GM23338 (cell line): ENCODE data around the gene EXOC3L2. TPM values are rescaled to one million over a fixed set of nuclear protein-coding genes. Genes with fewer than 3 reads are reported as not detected.

Experiments
- ATAC-seq: fragments of 200-7000 bp; cut with Tn5 transposase; 3 replicates; pipeline ENCODE4 v1.9.1; 2020
- DNase-seq: peaks from one replicate; pipeline ENCODE4 v3.0.0-alpha.2; 2015; ENCODE audit warnings: low spot score
- H2AFZ ChIP-seq: fragments of 200-600 bp; sonication (generic); 2 replicates; pipeline ENCODE4 v1.8.0; 2016; ENCODE audit warnings: antibody characterized with exemption, mild to moderate bottlenecking, moderate library complexity
- H3F3A ChIP-seq: fragments of 200-600 bp; sonication (generic); replicated peaks from 2 replicates; pipeline ENCODE4 v1.8.0; 2017; ENCODE audit warnings: antibody characterized with exemption, mixed run types, low read depth
- H3K27ac ChIP-seq: fragments of 200-600 bp; sonication (generic); 2 replicates; pipeline ENCODE4 v1.6.1; 2016; ENCODE audit warnings: low read depth
- H3K27me3 ChIP-seq: fragments of 200-600 bp; sonication (generic); 2 replicates; pipeline ENCODE4 v1.8.0; 2016; ENCODE audit warnings: mild to moderate bottlenecking, mixed run types, moderate library complexity; ENCODE audit not compliant: insufficient read depth
- H3K36me3 ChIP-seq: fragments of 200-600 bp; sonication (generic); 2 replicates; pipeline ENCODE4 v1.8.0; 2016; ENCODE audit warnings: mild to moderate bottlenecking; ENCODE audit not compliant: insufficient read depth
- H3K4me1 ChIP-seq: fragments of 200-600 bp; sonication (generic); 2 replicates; pipeline ENCODE4 v1.8.0; 2016; ENCODE audit warnings: mild to moderate bottlenecking, moderate library complexity; ENCODE audit not compliant: insufficient read depth
- H3K4me2 ChIP-seq: fragments of 200-600 bp; sonication (generic); 2 replicates; pipeline ENCODE4 v1.7.1; 2017; ENCODE audit warnings: mixed run types
- H3K4me3 ChIP-seq: fragments of 200-600 bp; sonication (generic); 2 replicates; pipeline ENCODE4 v1.6.1; 2016; ENCODE audit warnings: mixed run types
- H3K79me2 ChIP-seq: fragments of 200-600 bp; sonication (generic); replicated peaks from 2 replicates; pipeline ENCODE4 v1.8.0; 2017; ENCODE audit warnings: mild to moderate bottlenecking; ENCODE audit not compliant: insufficient read depth
- H3K9me2 ChIP-seq: fragments of 200-600 bp; sonication (generic); 2 replicates; pipeline ENCODE4 v1.8.0; 2017; ENCODE audit not compliant: insufficient read depth
- H4K20me1 ChIP-seq: fragments of 200-600 bp; sonication (generic); replicated peaks from 2 replicates; pipeline ENCODE4 v1.8.0; 2017; ENCODE audit warnings: mild to moderate bottlenecking; ENCODE audit not compliant: insufficient read depth
- H3K27ac Mint-ChIP-seq: 2 replicates; pipeline ENCODE4 v1.8.0; 2020; ENCODE audit warnings: inconsistent platforms, mild to moderate bottlenecking, moderate library complexity, mixed read lengths
- H3K27me3 Mint-ChIP-seq: 3 replicates; pipeline ENCODE4 v1.8.0; 2022; ENCODE audit warnings: low read depth, mild to moderate bottlenecking, moderate library complexity, mixed read lengths, inconsistent platforms; ENCODE audit not compliant: insufficient read depth, poor library complexity
- H3K36me3 Mint-ChIP-seq: 3 replicates; pipeline ENCODE4 v1.8.0; 2021; ENCODE audit warnings: low read depth, mild to moderate bottlenecking, inconsistent platforms, moderate library complexity, mixed read lengths
- H3K4me1 Mint-ChIP-seq: 3 replicates; pipeline ENCODE4 v1.8.0; 2020; ENCODE audit warnings: mild to moderate bottlenecking, inconsistent platforms, mixed read lengths
- H3K4me3 Mint-ChIP-seq: 3 replicates; pipeline ENCODE4 v1.8.0; 2021; ENCODE audit warnings: moderate library complexity, mild to moderate bottlenecking, inconsistent platforms, mixed read lengths
- H3K9me3 Mint-ChIP-seq: 3 replicates; pipeline ENCODE4 v1.8.0; 2020; ENCODE audit warnings: moderate library complexity, mild to moderate bottlenecking, inconsistent platforms, mixed read lengths
- CREB1 ChIP-seq: fragments of 250-450 bp; sonication (Bioruptor Pico); IDR thresholded peaks from 2 replicates; pipeline ENCODE4 v1.5.0; 2020; ENCODE audit warnings: low read depth, mild to moderate bottlenecking, moderate library complexity
- EZH2 ChIP-seq: fragments of 200-600 bp; sonication (generic); IDR thresholded peaks from one replicate; pipeline ENCODE4 v1.8.0; 2017; ENCODE audit warnings: antibody characterized with exemption, mild to moderate bottlenecking, low read depth; ENCODE audit not compliant: unreplicated experiment
- EZH2phosphoT487 ChIP-seq: fragments of 200-600 bp; sonication (generic); IDR thresholded peaks from one replicate; pipeline ENCODE4 v1.8.1; 2018; ENCODE audit warnings: antibody characterized with exemption; ENCODE audit not compliant: unreplicated experiment
- JUNB ChIP-seq: IDR thresholded peaks from one replicate; pipeline ENCODE4 v1.6.1; 2016; ENCODE audit warnings: antibody characterized with exemption; ENCODE audit not compliant: unreplicated experiment
- NANOG ChIP-seq: IDR thresholded peaks from 2 replicates; pipeline ENCODE4 v1.6.1; 2016; ENCODE audit warnings: antibody characterized with exemption, borderline replicate concordance
- POLR2AphosphoS5 ChIP-seq: IDR thresholded peaks from 2 replicates; pipeline ENCODE4 v1.6.1; 2016; ENCODE audit warnings: antibody characterized with exemption, low read depth
- REST ChIP-seq: IDR thresholded peaks from one replicate; pipeline ENCODE4 v1.6.1; 2018; ENCODE audit warnings: antibody characterized with exemption; ENCODE audit not compliant: unreplicated experiment
- STAT1 ChIP-seq: IDR thresholded peaks from one replicate; pipeline ENCODE4 v1.6.1; 2016; ENCODE audit warnings: antibody characterized with exemption; ENCODE audit not compliant: unreplicated experiment
- ZNF114 ChIP-seq: fragments of 250-450 bp; sonication (Bioruptor Pico); IDR thresholded peaks from 2 replicates; pipeline ENCODE4 v1.5.0; 2020; ENCODE audit warnings: mild to moderate bottlenecking, moderate library complexity
- ZNF331 ChIP-seq: fragments of 250-450 bp; sonication (Bioruptor Pico); IDR thresholded peaks from 2 replicates; pipeline ENCODE4 v1.5.0; 2020; ENCODE audit warnings: low read depth, mild to moderate bottlenecking, moderate library complexity
- polyA plus RNA-seq: library from polyadenylated mRNA; unstranded; fragments of >200 nt; fragmentation: Nextera tagmentation; extraction: Ambion mirVana; gene quantifications from 2 replicates; pipeline ENCODE4 v1.2.1, GENCODE V29; 2016
- total RNA-seq: library from RNA; depleted of rRNA; stranded (reverse); fragments of >200 nt; shearing (Covaris generic); gene quantifications from 2 replicates; pipeline ENCODE4 v1.2.3, GENCODE V29; 2014
- TF ChIP-seq, protein P1 (sequence below): fragments of 250-450 bp; sonication (Bioruptor Pico); IDR thresholded peaks from 2 replicates; pipeline ENCODE4 v1.5.0; 2020; ENCODE audit warnings: mild to moderate bottlenecking, moderate library complexity
- TF ChIP-seq, protein P2 (sequence below), 2 experiments: fragments of 200-600 bp in 1 of 2; sonication (generic) in 1 of 2; conservative IDR thresholded peaks; 2 replicates each; pipeline versions ENCODE4 v1.5.1 to v1.6.1; 2016 to 2017; ENCODE audit warnings: antibody characterized with exemption in 2 of 2, low read depth in 2 of 2, mild to moderate bottlenecking in 2 of 2, moderate library complexity in 1 of 2
- TF ChIP-seq, protein P3 (sequence below): IDR thresholded peaks from 2 replicates; pipeline ENCODE4 v1.6.1; 2016; ENCODE audit warnings: antibody characterized with exemption

EXOC3L2 gene
- total and polyA plus RNA-seq, 2 experiments from 2014 or later = 2.8 to 3.2 TPM

DNA sequence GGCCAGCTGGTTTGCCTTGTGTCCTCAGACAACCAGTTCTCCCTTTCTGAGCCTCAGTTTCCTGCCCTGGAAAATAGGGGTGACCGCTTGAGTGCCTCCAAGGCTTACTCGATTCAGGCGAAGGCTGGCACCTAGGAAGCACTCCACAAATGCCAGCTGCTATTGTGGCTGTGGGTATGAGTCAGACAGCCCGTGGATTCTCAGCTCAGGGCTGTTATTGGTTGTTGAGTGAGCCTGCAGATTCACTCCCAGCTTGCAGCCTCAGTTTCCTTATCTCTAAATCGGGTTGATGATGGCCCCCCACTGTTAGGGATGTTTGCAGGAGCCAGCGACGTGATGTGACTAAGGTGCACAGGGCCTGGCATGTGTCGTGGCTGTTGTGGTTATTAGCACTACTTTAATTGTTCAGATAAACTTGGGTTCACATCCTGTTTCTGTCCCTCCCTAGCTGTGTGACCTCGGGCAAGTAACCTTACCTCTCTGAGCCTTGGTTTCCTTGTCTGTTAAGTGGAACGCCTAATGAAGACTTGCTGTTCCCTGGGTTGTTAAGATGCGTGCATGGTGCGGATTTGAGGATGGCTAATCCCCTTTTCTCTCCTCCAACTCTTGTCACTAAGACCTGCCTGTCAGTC is 8.3 kb upstream of the EXOC3L2 start:
- TF ChIP-seq POLR2AphosphoS5 (no peak), NANOG (no peak), STAT1 (no peak), CREB1 (CRISPR knock-in tag) (no peak), EZH2 (no peak), REST (no peak), EZH2phosphoT487 (no peak), ZNF114 (CRISPR knock-in tag) (no peak), JUNB (no peak), ZNF331 (CRISPR knock-in tag) (no peak)
- TF ChIP-seq, protein P1, sequence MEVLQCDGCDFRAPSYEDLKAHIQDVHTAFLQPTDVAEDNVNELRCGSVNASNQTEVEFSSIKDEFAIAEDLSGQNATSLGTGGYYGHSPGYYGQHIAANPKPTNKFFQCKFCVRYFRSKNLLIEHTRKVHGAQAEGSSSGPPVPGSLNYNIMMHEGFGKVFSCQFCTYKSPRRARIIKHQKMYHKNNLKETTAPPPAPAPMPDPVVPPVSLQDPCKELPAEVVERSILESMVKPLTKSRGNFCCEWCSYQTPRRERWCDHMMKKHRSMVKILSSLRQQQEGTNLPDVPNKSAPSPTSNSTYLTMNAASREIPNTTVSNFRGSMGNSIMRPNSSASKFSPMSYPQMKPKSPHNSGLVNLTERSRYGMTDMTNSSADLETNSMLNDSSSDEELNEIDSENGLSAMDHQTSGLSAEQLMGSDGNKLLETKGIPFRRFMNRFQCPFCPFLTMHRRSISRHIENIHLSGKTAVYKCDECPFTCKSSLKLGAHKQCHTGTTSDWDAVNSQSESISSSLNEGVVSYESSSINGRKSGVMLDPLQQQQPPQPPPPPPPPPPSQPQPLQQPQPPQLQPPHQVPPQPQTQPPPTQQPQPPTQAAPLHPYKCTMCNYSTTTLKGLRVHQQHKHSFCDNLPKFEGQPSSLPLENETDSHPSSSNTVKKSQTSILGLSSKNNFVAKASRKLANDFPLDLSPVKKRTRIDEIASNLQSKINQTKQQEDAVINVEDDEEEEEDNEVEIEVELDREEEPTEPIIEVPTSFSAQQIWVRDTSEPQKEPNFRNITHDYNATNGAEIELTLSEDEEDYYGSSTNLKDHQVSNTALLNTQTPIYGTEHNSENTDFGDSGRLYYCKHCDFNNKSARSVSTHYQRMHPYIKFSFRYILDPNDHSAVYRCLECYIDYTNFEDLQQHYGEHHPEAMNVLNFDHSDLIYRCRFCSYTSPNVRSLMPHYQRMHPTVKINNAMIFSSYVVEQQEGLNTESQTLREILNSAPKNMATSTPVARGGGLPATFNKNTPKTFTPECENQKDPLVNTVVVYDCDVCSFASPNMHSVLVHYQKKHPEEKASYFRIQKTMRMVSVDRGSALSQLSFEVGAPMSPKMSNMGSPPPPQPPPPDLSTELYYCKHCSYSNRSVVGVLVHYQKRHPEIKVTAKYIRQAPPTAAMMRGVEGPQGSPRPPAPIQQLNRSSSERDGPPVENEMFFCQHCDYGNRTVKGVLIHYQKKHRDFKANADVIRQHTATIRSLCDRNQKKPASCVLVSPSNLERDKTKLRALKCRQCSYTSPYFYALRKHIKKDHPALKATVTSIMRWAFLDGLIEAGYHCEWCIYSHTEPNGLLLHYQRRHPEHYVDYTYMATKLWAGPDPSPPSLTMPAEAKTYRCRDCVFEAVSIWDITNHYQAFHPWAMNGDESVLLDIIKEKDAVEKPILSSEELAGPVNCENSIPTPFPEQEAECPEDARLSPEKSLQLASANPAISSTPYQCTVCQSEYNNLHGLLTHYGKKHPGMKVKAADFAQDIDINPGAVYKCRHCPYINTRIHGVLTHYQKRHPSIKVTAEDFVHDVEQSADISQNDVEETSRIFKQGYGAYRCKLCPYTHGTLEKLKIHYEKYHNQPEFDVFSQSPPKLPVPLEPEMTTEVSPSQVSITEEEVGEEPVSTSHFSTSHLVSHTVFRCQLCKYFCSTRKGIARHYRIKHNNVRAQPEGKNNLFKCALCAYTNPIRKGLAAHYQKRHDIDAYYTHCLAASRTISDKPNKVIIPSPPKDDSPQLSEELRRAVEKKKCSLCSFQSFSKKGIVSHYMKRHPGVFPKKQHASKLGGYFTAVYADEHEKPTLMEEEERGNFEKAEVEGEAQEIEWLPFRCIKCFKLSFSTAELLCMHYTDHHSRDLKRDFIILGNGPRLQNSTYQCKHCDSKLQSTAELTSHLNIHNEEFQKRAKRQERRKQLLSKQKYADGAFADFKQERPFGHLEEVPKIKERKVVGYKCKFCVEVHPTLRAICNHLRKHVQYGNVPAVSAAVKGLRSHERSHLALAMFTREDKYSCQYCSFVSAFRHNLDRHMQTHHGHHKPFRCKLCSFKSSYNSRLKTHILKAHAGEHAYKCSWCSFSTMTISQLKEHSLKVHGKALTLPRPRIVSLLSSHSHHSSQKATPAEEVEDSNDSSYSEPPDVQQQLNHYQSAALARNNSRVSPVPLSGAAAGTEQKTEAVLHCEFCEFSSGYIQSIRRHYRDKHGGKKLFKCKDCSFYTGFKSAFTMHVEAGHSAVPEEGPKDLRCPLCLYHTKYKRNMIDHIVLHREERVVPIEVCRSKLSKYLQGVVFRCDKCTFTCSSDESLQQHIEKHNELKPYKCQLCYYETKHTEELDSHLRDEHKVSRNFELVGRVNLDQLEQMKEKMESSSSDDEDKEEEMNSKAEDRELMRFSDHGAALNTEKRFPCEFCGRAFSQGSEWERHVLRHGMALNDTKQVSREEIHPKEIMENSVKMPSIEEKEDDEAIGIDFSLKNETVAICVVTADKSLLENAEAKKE (CRISPR knock-in tag) = no peak
- TF ChIP-seq, protein P2, sequence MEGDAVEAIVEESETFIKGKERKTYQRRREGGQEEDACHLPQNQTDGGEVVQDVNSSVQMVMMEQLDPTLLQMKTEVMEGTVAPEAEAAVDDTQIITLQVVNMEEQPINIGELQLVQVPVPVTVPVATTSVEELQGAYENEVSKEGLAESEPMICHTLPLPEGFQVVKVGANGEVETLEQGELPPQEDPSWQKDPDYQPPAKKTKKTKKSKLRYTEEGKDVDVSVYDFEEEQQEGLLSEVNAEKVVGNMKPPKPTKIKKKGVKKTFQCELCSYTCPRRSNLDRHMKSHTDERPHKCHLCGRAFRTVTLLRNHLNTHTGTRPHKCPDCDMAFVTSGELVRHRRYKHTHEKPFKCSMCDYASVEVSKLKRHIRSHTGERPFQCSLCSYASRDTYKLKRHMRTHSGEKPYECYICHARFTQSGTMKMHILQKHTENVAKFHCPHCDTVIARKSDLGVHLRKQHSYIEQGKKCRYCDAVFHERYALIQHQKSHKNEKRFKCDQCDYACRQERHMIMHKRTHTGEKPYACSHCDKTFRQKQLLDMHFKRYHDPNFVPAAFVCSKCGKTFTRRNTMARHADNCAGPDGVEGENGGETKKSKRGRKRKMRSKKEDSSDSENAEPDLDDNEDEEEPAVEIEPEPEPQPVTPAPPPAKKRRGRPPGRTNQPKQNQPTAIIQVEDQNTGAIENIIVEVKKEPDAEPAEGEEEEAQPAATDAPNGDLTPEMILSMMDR (conservative IDR thresholded peaks at IDR 0.05; ENCODE audit: low read depth in 2 of 2) = no peak
- TF ChIP-seq, protein P3, sequence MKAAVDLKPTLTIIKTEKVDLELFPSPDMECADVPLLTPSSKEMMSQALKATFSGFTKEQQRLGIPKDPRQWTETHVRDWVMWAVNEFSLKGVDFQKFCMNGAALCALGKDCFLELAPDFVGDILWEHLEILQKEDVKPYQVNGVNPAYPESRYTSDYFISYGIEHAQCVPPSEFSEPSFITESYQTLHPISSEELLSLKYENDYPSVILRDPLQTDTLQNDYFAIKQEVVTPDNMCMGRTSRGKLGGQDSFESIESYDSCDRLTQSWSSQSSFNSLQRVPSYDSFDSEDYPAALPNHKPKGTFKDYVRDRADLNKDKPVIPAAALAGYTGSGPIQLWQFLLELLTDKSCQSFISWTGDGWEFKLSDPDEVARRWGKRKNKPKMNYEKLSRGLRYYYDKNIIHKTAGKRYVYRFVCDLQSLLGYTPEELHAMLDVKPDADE = no peak
- no peak overlapping the region for H3K4me3 Mint-ChIP-seq
- H3K4me1 Mint-ChIP-seq = peaks cover 16% of the 10 kb centered on the region
- no peak for DNase-seq
- Histone ChIP-seq H3K9me2 (no peaks in the 10 kb centered on the region), H3K27me3 (peaks cover 20% of the 10 kb centered on the region), H3K4me2 (no peak overlapping the region), H3K79me2 (peaks cover 31% of the 10 kb centered on the region), H3K27ac (no peak overlapping the region), H3K4me3 (no peak overlapping the region), H4K20me1 (peaks cover 21% of the 10 kb centered on the region), H3F3A (peaks cover 4% of the 10 kb centered on the region; the same call in 1 of the 2 replicates), H3K4me1 (peaks cover 7% of the 10 kb centered on the region; the same call in 1 of the 2 replicates), H2AFZ (no peak overlapping the region), H3K36me3 (no peaks in the 10 kb centered on the region)
- peaks cover 21% of the 10 kb centered on the region for H3K27me3 Mint-ChIP-seq
- H3K36me3 Mint-ChIP-seq = no peaks in the 10 kb centered on the region; the same call in 2 of the 3 replicates
- H3K9me3 Mint-ChIP-seq = no peaks in the 10 kb centered on the region
- no peak overlapping the region for H3K27ac Mint-ChIP-seq
- ATAC-seq = no peak
